AG10803 (cell line): ENCODE measurements around the gene TMEM213.
A peak's percentile ranks its signal among the peaks of the same experiment; 100 is the strongest.

ENCODE experiments used
- DNase-seq: peaks from one replicate; pipeline ENCODE4 v3.0.0; 2010; ENCODE audit warnings: low read depth
- H3K4me3 ChIP-seq: 2 replicates; pipeline ENCODE4 v1.5.1; 2011; ENCODE audit warnings: mild to moderate bottlenecking, low read length, control low read depth
- TF ChIP-seq, protein P1 (sequence below): conservative IDR thresholded peaks from 2 replicates; pipeline ENCODE4 v1.5.1; 2011; ENCODE audit warnings: mild to moderate bottlenecking, low read length, control low read depth, inconsistent platforms

TMEM213 gene

DNA sequence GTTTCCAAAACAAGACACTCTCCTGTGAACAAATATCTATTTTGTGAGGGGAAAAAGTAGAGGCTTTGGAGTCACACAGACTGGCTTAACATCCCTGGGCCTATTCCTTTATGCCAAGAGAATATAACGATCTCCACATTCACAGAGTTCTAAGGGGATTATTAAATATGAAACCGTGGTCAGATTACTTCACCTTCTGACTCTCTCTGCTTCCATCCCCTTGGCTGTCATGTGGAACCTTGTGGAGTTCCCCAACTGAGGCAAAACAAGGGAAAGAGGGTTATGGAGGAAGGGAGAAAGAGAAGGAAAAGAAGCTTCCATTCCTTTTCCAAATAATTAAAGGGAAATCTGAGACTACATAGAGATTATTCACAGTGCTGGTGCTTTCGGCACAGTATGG is 55.7 kb downstream of the TMEM213 start:
- no peak for DNase-seq
- H3K4me3 ChIP-seq, result no peak overlapping the region
- TF ChIP-seq, protein P1, sequence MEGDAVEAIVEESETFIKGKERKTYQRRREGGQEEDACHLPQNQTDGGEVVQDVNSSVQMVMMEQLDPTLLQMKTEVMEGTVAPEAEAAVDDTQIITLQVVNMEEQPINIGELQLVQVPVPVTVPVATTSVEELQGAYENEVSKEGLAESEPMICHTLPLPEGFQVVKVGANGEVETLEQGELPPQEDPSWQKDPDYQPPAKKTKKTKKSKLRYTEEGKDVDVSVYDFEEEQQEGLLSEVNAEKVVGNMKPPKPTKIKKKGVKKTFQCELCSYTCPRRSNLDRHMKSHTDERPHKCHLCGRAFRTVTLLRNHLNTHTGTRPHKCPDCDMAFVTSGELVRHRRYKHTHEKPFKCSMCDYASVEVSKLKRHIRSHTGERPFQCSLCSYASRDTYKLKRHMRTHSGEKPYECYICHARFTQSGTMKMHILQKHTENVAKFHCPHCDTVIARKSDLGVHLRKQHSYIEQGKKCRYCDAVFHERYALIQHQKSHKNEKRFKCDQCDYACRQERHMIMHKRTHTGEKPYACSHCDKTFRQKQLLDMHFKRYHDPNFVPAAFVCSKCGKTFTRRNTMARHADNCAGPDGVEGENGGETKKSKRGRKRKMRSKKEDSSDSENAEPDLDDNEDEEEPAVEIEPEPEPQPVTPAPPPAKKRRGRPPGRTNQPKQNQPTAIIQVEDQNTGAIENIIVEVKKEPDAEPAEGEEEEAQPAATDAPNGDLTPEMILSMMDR, result no peak

DNA sequence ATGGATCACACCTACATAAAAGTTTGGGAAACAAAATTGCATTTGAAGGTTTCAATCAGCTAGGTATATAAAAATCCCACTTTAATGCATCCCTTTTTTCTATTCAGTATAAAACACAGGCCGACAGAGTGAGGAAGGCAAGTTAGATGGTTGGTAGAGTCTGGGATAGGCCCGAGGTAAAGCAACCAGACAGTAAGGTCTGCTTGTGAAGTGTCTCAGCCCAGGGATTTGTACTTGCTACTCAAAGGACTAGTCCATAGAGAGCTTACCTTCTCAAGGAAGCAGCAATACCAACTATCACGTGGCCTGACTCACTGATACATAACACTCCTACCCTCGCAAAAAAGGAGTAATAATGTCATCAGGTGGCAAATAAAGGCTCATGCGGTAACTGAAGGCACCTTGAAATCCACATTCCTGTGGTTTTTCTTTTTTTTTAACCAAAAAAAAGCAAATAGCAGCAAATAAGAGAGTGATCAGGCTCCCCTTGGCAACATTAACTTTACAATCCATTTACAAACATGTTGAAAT is 56.4 kb downstream of the TMEM213 start:
- DNase-seq, result no peak
- no peak overlapping the region for H3K4me3 ChIP-seq
- TF ChIP-seq, protein P1, result no peak

DNA sequence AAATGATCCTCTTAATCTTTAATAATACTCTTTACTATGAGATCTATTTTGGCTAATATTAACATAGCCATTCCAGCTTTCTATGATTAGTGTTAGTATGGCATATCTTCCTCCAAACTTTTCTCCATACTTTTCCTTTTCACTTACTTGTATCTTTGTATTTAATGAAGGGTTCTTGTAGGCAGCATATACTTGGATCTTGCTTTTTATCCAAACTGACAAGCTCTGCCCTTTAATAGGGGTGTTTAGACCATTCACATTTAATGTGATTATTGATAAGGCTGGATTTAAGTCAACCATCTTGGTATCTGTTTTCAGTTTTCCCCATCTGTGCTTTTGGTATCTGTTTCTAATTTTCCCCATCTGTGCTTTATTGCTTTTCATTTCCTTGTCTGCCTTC is 59.9 kb downstream of the TMEM213 start:
- no peak overlapping the region for H3K4me3 ChIP-seq
- TF ChIP-seq, protein P1, result no peak
- DNase-seq, result no peak

DNA sequence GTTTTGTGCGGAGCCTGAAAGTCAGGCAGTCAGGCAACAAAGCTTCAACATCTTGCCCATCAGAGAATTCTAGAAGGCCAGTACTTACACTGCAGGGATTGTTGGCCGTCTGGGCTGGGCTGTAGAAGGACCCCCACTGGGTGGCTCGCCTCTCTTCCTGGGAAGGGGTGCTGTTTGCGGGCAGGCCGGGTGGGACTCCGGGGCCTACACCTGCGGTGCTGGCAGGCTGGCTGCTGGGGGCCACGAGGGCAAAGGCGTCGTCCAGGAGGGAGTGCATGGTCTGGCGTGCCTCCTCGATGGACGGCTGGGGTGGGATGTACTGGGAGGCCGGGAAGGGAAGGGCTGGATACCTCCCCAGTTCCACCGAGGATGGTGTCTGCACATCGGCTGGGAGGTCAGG is 63.3 kb downstream of the TMEM213 start:
- no peak overlapping the region for H3K4me3 ChIP-seq
- no peak for DNase-seq
- TF ChIP-seq, protein P1, result no peak

DNA sequence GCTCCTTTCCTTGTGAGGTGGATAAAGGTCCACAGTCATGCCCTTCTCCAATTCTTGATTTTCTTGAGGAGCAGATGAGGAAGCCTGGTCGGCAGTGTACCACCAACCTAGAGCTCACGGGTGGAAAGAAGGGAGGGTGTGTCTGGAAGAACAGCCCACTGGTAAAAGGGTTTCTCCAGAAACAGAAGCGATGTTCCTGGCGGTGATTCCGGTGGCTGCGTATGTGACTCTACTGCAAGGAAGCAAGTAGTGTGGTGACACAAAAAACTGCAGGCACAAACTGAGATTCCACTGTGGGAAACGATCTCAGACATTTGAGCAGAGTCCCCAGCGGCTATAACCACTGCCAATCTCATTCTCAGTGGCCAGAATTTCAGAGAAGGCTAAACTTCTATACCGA is 66.1 kb downstream of the TMEM213 start:
- no peak overlapping the region for H3K4me3 ChIP-seq
- DNase-seq, result no peak
- TF ChIP-seq, protein P1, result no peak

DNA sequence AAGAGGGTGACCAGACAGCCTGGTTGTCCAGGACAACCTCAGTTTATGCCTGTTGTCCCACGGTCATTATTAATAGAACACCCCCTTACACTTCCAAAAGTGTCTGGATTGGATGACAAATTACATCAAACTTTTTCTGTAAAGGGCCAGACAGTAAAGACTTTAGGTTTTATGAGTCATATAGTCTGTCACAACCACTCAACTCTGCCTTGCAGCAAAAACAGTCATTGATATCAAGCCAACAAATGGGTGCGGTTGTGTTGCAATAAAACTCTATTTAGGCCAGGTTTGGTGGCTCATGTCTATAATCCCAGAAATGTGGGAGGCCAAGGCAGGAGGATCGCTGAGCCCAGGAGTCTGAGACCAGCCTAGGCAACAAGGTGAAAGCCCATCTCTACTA is 66.9 kb downstream of the TMEM213 start:
- DNase-seq, result peak; percentile 79

DNA sequence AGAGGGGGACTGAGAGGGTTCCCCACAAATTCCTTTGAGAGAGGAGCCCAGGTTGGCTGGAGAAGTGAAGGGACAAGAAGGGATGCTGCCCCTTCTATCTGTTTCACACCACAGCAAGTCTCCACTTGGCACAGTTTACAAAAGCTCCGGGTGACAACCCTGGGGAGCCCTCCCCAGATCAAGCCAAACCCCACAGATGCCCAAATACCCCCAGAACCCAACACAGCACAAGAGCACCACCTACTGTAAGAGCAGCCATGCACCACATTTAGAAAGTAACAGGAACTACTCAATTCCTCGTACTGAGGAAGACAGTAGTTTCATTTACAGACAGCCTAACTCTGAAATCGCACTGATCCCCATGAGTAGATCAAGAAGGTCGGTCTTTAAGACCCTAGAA is 68.0 kb downstream of the TMEM213 start:
- no peak for DNase-seq
- H3K4me3 ChIP-seq, result no peak overlapping the region
- TF ChIP-seq, protein P1, result no peak

More for the DNA sequence above, 66.9 kb downstream of the TMEM213 start:
- H3K4me3 ChIP-seq, result no peak overlapping the region
- TF ChIP-seq, protein P1, result no peak
